ENCODE results near the gene ULK2.
A peak's percentile ranks its signal among the peaks of the same experiment; 100 is the strongest.
"Not testable (repeated sequence)": the region's sequence is repeated elsewhere in the genome, so short reads cannot be mapped to it uniquely, and the experiment has no call there.

ULK2 gene

DNA sequence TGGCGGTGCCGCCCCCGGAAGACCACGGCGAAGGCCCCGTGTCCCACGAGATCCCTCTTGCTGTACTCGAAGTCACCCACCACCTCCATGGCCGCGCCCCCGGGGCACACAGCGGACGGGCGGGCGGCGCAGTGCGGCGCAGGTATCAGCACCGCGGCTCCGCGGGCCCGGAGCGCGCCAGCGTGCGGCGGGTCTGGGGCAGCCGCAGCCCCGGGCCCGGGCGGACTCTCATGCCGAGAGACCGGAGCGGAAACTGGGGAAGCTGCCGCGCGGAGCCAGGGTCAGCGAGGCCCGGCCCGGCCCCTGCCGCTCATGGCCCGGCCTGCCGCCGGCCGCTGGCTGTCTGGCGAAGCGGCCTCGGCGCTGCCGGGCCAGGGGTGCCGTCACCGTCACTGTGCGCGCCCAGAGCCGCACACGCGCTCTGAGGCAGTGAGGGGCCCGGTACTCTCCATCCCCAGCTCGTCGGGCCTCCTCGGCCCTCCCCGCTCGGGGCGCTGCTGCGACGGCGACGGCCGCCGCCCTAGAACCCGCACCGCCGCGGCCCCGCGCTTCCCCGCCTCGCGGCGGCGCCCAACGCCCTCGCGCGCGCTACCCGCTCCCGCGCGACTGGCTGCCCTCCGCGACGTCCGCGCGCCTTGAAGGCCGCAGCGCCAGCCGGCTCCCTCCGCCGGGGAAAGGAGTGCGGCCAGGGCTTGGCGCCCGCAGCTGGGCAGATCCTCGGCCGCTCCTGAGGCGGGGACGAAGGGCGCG lies at the start of gene ULK2:
Gene ULK2 (minus strand): TSS at position 608 of the 750 bp plus-strand sequence. CDS start 519 bp downstream, at position 89.
- DNase-seq (ENCODE audit: low spot score): peak; percentile 76

DNA sequence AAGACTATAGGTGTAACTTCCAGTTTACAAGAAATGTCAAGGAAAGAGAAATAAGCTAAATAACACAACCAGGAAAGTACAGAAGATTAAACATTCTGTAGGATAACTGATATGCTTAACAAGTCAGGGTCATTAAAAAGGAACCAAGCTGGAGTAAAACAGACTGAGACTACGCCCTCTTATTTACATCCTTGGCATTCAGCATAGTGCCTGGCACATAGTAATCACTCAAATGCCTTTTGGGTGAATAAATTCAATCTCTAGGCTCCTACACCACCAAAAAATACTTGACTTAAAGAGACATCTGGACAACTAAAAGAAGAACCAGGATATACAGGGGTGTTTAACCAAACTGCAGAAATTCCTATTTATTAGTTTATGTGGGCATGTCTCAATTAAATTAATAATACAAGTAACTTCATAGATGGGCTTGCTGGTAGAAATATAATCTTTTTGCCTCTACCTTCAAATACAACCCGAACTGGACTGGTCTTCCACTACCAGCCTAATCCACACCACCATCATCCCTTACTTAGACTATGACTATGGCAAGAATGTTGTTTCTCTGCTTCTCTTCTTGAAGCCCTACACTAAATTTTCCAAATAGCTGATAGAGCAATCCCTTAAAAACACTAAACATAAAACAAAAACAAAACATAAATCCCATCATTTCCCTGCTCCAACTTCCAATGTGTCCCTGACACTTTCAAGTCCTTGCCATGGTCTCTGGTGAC lies 47.7 kb upstream of the ULK2 start:
- no peak for DNase-seq (ENCODE audit: low spot score)

DNA sequence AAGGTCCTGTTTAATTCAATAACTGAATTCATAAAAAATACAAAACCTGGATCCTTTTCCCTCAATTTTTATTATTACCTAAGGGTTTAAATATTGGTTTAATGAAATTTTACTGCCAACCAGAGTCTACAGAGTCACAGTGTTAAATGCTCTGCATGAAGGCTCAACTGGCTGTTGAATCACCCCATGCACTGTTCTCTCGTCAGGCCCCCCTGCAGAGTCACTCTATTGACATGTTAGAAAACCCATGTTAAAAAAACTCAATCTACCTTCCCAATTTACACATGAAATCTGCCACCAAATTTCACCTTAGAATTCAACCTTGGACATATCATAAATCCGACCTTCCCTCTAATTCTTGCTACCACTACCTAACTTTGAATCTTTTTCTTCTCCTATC lies 43.3 kb upstream of the ULK2 start:
- no peak for DNase-seq (ENCODE audit: low spot score)

DNA sequence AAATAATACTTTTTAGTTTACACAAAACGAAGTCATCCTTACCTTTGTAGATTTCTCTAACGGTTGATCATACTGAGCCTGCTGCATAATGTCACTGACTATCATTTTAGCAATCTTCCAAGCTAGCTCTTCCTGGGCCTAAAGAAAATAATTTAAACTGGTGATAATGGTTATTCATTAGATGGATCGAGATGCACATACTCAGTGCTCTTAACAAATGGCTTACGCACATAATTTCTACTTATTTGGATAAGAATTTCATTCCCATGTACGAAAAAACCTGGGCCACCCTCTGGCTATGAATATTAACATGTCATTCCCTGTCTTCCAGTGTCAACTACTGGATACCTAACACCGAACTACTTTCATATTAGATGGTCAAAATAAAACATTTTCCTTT lies 41.4 kb upstream of the ULK2 start:
- DNase-seq (ENCODE audit: low spot score): no peak

DNA sequence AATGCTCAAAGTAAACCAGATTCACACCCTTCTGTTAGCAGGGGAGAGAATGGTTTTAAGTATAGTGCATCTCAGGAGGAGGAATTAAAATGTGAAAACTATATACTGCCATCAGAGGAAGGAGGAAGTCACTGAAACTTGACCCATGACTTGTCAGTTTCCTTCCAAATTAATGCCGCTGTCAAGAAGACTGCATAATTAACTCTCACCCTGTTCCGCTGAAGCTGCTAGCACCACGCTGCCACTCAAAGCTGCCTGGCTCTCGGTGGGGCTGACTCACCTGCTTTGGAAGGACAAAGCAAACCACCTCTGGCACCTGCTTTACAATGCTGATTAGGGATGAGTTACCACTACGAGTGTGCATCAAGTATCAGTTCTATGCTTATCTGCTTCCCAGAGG lies 37.8 kb upstream of the ULK2 start:
- no peak for DNase-seq (ENCODE audit: low spot score)

DNA sequence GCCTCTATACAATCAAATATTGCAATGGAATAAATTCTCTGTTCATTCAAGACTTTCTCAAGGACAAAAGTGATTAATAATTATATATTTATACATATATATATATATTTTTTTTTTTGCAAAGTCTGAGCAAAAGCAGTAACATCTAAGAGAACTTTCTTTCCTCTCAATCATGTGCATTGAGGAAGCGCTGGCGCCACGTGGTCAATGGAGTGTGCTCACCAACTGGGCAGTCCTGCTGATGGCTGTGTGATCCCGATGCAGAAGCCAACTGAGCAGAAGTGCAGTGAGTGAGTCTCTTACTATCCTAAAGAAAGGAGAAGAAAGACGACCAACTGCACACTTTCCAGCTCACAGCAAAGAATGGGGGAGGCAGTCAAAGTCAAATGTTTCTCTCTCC lies 37.2 kb upstream of the ULK2 start:
- DNase-seq (ENCODE audit: low spot score): no peak

DNA sequence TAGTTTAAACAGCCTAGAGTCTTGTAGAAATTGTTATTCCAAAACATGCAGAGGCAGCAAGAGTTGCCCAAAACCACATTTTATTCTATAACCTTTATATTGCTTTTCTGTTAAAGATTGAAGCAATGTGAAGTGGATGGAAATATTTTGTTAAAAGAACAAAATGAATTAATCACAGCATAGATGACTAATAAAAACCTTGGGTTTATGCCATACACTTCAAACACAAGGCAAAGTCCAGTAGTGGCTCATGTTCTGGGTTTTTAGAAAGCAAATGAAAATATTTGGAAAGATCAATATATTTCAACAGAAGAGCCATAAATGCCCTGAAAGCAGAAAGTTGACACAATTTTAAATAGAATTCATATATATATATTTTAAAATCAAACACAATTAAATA lies 36.7 kb upstream of the ULK2 start:
- no peak for DNase-seq (ENCODE audit: low spot score)

DNA sequence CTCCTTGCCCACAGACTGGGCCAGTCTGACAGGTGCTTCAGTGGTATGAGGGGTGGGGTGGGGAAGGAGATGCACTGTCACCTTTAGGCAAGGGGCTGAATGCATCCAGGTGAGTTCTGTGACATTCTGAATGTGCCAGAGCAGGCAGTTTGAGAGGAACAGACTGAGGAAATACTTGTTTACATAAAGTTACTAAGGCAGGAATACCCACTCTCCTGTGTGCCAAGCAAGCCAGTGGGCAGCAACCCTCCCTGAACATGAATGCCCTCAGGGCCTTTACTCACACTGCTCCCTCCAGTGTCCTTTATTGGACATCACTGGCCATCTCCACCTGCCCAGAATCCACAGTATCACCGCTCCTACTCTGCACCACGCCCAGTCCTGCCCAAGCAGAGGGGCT lies 33.1 kb upstream of the ULK2 start:
- no peak for DNase-seq (ENCODE audit: low spot score)

DNA sequence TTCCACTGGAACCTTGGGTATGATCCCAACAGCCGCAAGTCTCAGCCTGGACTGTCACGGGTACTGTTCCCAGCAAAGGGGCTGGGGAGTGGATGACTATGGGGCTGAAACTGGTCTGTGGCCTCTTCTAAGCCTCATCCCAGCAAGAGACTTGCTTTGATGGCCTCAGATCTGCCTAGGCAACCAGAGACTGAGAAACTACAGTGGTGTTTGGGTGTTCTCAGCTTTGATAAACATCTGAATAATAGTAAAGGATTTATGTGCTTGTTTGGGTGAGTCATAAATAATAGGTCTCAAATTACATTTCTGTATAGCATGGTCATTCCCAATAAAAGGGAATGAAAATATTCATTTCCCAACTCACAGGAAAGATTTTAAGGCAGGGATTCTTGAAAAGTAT lies 30.2 kb upstream of the ULK2 start:
- no peak for DNase-seq (ENCODE audit: low spot score)

DNA sequence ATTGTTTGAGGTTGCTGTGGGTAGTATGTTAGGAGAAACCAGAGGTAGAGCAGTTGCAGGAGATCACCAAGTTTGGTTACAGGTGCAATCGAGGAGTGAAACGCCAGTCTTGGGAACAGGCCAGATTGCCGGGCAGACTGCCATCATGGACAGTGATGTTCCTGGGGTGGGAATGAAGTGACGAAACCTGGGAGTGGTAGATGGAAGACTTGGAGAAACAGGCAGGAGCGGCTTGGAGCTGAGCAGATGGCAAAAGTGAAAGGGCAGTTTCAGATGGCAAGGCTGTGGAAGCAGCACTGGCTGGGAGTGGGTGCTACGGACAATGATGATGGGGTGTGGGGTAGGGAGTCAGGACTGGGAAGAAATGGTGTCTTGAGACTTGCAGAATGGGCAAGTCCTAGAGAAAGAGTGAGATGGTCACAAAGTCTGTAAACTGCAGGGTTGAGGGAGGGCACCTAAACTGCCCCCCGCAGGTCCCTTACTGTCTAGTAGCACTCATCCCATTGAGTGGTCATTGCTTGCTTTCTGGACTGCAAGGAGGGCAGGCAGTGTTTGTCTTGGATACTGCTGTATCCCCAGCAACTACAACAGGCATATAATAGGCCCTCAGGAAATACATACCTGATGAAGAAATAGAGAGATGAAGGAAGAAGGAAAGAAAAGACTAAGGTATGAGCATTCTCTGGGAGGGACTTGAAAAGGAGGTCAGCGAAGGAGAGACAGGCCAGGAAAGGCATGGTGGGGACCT lies 29.5 kb upstream of the ULK2 start:
- DNase-seq (ENCODE audit: low spot score): no peak

DNA sequence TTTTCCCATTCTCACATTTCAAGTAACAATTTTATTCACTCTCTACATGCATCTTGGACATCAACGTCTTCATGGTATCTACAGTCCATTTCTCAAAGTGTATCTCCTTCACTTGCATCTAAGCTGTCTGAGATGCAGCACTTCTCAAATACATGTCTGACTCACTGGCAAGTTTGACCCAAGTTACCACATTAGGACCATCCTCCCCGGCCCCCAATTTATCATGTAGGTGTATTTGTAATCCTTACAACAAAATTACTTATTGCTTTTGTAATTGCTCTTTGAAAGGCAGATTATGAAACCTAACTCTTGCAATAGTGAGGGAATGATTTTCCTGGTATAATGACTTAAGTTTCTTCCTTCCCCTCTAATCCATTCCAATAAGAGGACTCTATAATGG lies 28.9 kb upstream of the ULK2 start:
- DNase-seq (ENCODE audit: low spot score): no peak

DNA sequence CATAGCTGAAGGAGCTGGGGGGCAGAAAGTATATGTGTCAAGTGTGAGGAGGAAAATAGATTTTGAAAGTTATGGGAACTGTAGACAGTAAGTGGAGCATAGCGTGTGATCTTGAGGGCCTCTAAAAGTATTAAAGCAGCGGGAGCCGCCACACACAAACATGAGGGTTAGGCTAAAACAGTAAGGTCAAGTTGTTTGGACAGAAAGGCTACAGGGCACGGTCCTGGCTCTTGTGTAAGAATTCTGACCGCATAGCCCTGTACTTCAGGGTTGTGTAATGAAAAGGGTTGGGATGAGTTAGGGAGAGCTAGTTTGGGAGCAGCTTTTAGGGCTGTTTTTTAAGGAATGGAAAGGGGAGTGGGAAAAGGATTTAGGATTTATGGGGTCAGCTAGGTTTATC lies 22.8 kb upstream of the ULK2 start:
- DNase-seq (ENCODE audit: low spot score): not testable (repeated sequence)

DNA sequence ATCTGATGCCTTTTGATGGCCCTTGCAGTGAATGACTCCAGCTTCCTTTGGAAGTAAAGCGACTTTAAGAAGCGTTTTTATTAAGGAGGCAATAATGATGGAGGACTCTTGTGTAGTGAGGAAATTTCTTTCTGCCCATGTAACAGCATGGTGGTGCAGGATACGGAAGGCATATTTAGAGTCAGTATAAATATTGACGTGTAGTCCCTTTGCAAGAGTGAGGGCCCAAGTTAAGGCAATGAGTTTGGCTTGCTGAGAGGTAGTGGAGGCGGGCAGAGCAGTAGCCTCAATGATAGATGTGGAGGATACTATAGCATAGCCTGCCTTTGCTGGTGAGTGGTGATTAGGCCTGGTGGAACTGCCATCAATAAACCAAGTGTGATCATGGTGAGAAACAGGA lies 22.3 kb upstream of the ULK2 start:
- not testable (repeated sequence) for DNase-seq (ENCODE audit: low spot score)

DNA sequence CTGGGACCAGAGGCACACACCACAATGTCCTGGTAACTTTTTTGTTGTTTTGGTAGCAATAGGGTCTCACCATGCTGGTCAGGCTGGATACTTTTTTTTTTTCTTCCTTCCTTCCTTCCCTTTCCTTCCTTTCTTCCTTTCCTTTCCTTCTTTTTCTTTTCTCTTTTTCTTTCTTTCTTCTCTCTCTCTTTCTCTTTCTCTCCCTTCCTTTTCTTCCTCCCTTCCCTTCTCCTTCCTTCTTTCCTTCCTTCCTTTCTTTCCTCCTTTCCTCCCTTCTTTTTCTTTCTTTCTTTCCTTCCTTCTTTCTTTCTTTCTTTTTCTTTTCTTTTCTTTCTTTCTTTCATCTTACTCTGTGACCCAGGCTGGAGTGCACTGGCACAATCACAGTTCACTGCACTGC lies 18.4 kb upstream of the ULK2 start:
- DNase-seq (ENCODE audit: low spot score): no peak

DNA sequence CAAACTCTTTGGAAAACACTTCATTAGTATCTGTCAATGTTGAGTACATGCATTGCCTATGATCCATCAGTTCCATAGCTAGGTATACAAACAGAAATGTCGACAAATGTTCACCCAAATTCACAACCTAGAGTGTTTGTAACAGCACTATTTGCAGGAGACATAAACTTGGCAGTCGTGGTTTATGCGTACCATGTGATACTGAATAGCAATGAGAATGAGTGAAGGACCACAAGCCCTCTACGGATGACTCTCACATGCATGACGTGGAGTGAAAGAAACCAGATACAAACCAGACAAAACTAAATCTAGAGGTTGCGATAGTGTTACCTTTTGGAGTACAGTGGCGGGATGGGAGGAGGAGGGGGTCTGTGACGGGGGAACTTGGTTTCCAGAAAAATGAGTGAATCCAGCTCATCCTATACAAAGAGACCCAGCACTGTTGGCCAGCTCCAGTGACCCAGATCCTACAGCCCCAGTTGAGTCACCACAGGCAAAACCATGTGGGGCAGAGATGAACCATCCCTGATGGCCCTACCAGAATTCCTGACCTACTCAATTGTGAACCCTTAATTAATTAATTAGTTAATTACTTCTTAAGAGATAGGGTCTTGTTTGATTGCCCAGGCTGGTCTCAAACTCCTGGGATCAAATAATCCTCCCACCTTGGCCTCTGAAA lies 15.9 kb upstream of the ULK2 start:
- no peak for DNase-seq (ENCODE audit: low spot score)

DNA sequence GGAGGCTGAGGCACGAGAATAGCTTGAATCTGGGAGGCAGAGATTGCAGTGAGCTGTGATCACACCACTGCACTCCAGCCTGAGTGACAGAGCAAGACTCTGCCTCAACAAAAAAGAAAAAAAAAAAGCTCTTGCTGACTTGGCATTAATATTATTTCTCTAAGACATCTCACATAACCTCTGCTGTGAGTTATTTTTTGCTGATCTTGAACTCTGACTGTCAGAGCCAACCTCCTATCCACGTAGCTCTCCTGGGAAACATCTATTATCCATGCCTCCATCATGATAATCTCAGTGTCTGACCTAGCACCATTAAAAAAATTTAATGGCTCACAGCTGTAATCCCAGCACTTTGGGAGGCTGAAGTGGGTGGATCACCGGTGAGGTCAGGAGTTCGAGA lies 12.7 kb upstream of the ULK2 start:
- no peak for DNase-seq (ENCODE audit: low spot score)

DNA sequence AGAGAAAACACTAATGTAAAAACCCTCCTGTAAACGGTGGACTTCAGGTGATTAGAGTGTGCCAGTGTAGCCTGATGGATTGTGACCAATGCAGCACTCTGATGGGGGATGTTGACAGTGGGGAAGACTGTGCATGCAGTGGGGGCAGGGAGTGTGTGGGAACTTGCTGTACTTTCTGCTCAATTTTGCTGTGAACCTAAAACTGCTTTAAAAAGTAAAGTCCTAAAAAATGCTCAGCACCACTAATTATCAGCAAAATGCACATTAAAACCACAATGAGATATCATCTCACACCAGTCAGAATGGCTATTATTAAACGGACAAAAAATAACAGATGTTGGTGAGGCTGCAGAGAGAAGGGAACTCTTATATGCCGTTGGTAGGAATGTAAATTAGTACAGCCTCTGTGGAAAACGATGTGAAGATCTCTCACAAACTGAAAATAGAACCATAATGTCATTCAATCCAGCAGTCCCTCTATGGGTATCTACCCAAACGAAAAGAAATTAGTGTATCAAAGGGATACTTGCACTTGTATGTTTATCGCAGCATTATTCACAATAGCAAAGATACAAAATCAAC lies 9.7 kb upstream of the ULK2 start:
- no peak for DNase-seq (ENCODE audit: low spot score)

DNA sequence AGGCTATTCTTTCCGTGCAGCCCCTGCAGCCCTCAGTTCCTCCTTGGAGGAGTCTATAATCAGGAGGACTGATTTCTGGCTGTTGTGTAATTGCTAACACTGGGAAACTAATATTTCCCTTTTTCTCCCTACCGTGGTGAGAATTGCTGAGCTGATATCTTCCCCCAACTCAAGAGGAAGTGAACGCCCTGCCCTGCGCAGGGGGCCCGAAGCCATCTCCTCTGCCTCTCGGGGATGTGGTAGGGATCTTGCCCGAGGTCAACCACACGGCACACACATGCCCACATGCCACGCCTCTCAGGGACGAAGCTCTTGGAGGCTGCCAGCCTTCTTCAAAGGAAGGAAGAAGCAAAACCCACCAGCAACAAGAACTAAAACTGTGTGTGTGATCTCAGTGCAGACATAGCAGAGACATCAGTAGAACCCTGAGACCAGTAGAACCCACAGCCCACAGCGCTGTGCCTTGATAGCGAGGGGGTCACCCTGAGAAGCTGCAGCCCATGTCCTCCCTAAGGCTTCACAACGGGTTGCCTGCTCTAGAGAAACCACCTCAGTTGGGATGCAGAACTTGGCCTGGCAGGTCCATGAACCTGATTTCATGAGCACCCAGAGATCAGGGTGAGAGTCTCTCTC lies 8.9 kb upstream of the ULK2 start:
- DNase-seq (ENCODE audit: low spot score): no peak

DNA sequence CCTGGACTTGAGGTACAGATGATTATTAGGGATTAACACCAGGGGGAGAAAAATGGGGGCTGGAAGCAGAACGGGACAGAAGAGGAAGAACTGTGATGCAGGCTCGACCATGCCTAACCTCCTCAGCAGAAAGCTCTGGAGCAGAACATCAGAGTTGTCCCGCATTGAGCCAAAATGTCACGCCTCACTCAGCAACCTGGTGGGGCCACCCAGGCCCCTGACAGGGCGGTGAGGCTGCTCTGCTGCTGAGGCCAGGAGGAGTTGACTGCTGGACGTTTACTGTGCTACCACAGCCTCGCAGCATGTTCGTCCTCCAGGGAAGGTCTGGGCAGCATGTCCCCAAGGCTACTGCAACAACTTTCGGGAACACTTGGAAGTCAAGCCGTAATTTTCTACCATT lies 6.5 kb upstream of the ULK2 start:
- no peak for DNase-seq (ENCODE audit: low spot score)

DNA sequence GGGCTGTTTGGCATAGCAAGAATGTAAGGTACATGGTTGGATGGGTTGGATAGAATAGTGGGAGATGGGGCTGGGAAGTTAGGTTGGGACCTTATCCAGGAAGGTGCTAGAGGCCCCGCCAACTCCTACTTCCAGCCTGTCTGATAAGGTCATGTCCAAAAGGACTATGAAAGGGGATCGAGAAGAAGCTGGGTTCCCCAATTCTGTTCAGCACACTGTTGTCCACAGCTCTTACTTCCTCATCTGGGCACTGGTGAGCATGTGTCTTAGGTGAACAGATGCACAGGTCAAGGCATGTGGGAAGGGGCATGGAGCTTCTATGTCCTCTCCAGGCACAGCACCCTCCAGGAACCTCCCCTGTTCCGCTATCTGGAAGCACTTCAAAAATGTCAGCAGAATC lies 5.6 kb upstream of the ULK2 start:
- no peak for DNase-seq (ENCODE audit: low spot score)

DNA sequence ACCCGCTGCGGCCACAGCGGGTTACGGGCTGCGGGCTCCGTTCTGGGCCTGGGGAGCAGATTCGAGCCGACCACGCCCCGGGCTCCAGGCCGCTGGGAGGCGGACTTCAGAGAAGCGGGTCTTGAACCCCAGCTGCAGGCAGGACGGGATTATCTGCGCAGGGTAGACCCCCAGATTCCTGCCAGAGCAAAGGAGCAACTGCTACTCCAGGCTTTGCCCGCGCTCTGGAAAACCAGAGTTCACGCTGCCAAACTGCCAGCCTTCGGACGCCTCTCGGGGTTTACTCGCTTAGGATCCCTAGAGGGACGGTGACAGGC lies 301 bp upstream of the ULK2 start:
- no peak for DNase-seq (ENCODE audit: low spot score)

DNA sequence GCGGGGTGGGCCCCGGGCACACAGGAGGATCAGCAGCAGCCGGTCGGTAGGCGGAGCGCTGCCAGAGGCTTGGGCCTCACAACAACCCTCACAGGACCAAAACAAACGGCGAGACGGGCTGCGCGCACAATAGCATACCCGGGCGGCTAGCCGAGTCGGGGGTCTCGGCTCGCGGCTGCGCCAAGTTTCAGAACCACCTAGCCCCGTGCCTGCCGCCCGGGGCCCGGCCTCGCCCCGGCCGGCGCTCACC lies 732 bp downstream of the ULK2 start:
- DNase-seq (ENCODE audit: low spot score): peak; percentile 81
